ENCODE data around the gene ME2.
"Not testable (repeated sequence)": the region's sequence is repeated elsewhere in the genome, so short reads cannot be mapped to it uniquely, and the experiment has no call there.

ME2 gene

DNA sequence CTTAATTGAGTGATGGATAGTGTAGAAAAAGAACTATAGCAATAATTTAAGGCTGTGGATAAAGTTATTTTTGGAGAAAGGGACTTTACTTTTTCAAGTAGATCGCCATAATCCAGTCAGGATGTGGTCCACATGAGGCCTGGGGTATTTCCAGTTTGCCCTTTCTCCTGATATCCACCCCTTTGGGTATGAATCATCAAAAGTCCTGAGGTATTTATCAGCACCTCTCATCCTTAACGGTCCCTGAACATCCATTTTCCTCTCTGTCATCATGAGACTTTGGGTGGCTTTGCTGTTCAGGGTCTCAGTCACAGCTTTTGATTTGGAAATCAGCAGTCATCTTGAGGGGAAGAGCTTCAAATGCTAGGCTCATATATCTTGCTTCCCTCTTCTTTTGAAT lies 49.6 kb downstream of the ME2 start:
- DNase-seq, result no peak

DNA sequence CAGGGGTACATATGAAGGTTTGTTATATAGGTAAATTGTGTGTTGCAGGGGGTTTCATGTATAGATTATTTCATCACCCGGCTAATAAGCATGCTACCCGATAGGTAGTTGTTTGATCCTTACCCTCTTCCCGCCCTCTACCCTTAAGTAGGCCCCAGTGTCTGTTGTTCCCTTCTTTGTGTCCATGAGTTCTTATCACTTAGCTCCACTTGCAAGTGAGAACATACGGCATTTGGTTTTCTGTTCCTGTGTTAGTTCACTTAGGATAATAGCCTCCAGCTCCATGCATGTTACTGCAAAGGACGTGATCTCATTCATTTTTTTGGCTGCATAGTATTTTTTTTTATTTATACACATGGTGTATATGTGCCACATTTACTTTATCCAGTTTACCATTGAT lies 54.8 kb downstream of the ME2 start:
- no peak for DNase-seq

DNA sequence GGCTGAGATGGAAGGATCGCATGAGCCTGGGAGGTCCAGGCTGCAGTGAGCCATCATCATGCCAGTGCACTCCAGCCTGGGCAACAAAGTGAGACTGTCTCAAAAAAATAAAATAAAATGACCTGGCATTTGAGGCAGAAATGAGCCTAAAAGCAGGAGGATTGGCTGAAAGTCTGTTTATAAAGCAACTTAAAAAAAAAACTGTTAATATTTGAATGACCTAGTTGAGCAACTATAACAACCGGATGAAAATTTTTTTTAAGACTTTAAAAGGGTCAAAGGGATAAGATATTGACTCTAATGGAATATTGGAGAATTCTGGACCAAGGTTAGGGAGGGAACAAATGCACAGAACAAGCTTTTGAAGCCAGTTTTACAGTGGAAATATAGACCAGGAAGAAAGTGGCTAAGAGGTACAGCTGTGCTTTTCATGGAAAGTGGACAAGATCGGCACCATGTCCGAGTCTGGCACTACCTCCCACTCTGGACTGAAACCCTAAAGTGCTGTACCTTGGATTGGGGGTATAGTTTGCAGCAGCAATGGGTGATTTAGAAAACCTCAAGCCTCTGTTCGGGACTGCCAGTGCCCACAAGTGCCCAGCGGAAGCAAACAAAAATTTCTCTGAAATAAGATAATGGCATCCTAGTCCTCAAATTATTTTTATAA lies 55.8 kb downstream of the ME2 start:
- DNase-seq, result no peak

DNA sequence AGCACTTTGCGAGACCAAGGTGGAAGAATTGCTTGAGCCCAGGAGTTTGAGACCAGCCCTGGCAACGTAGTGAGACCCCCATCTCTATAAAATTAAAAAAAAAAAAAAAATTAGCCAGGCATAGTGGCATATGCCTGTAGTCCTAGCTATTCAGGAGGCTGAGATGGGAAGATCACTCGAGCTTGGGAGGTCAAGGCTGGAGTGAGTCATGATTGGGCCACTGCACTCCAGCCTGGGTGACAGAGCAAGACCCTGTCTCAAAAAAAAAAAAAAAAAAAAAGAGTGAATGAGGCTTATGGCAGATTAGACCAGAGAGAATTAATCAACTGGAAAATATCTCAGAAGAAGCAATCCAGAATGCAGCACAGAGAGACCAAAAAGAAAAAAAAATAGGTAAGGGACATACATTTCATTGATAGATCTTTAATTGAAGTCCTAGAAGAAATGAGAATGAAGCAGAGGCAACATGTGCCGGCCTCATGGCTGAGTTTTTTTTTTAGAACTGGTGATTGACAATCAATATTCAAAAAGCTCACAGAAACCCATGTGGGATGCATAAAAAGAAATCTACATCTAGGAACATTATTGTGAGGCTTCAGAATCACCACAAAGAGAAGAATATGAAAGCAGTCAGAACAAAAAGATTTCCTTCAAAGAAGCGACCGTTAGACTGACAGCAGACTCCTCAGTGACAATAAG lies 56.7 kb downstream of the ME2 start:
- no peak for DNase-seq

DNA sequence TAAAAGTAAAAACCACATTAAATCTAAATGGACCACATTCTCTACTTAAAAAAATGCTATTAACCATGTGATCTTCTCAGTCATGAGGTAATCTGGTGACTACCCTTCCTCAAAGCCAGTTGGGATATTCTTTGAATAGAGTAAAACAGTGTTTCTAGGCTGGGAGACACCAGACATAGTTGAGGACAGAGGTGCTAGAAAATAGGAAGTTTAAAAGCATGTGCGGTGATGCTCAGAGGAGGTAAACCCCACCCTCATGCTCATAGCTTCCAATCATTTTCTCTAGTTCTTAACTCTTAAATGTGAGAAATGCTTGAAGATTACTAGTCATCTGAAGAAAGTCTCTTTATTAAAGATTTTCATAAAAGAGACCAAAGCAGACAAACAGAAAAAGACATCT lies 58.3 kb downstream of the ME2 start:
- DNase-seq, result no peak

DNA sequence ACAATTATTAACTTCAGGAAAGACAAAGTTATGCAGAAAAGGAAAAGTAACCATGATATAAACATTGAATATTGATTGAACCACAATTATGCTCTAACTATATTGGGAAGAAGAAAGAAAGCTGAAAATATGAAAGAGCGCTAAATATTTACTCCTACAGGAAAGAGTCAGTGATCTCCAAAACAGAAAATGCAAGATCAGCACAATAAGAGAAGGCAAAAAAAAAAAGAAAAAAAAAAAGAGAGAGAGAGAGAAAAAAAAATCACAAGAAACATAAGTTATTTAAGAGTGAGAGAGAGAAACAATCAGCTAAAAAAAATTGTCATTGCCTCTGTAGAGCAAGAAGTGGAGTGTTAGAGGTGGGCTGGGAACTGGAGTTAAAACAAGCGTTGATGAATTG lies 60.0 kb downstream of the ME2 start:
- no peak for DNase-seq

DNA sequence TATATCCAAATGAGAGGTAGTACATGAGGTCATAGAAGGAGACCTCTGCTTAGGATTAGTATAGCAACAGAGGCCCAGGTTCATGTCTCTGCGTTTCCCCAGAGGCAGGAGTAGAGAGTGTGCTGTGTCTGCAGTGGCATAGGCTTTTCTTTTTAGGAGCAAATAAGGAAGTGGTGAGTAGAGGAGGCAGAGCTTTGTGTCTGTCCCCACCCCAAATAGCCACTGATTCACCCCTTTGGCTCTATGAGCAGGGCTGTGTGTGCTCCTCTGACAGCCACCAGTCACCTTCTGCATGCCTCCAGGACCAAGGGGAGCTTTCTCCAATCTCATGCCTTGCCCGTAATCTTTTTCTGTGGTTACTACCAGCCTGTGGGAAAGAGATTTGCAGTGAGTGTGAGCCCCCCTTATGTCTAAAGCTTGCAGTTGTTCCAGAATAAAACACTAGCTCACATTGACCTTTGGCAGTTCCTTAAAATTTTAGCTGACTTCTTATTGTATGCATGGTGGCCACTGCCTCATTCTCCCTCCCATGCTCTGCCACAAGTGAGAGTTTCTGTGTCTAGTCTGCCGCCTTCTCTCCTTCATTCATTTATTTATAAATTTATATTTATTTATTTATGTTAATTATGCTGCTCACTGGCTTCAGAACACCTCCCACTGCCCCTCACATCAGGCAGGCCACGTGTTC lies 65.5 kb downstream of the ME2 start:
- DNase-seq, result no peak

DNA sequence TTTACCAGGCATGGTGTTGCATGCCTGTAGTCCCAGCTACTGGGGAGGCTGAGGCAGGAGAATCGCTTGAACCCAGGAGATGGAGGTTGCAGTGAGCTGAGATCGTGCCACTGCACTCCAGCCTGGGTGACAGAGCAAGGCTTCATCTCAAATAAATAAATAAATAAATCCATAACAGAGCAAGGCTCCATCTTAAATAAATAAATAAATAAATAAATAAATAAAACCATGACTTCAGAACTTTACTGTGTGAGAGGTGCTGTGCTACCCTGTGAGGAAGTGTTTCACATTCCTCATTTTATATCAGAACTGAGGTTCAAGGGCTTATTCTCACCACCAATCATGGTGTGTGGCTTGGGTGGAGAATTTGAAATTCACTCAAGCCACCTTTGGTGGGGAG lies 67.0 kb downstream of the ME2 start:
- not testable (repeated sequence) for DNase-seq

DNA sequence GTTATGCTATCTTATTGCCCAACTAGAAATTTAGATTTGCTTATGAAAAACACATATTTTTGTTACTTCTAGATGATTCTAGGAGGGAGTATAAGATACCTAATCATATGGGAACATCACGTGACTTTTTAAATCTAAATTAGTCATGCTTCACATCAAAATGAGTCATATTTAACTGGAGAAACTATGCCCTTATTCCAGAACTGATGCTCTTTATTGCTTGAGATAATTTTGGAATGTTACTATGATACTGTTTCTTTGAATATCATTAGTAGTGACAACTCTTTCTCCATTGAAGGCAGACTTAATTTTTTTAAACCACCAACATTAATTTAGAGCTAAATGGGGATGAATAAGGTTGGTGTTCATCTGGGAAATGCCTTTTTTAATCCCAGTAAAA lies 69.0 kb downstream of the ME2 start:
- no peak for DNase-seq

DNA sequence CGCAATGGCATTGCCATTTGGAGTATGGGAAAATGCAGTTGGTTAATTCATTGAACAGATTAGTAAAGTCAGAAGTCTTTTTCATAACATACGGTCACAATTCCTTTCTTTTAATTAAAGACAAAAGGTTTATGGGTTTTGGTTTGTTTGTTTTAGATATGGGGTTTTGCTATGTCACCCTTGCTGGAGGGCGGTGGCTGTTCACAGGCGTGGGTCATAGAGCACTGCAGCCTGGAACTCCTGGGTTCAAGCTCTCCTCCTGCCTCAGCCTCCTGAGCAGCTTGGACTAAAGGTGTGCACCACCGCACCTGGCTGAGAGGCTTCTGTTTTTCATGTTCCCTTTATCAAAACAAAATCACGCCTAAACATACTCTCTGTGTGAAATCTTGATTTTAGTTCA lies 70.3 kb downstream of the ME2 start:
- DNase-seq, result no peak

DNA sequence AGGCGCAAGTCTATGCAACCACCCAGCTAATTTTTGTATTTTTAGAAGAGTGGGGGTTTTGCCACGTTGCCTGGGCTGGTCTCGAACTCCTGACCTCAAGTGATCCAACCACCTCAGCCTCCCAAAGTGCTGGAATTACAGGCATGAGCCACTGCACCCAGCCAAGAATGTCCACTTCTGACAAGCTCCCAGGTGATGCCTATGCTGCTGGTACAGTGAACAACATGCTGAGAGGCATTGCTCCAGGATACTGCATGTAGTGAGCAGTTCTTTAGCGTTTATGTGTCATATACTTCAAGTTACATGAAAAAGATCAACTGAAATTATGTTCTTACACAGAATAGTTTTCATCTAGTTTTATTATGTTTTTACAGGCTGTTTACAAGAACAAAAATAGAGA lies 71.7 kb downstream of the ME2 start:
- DNase-seq, result no peak

DNA sequence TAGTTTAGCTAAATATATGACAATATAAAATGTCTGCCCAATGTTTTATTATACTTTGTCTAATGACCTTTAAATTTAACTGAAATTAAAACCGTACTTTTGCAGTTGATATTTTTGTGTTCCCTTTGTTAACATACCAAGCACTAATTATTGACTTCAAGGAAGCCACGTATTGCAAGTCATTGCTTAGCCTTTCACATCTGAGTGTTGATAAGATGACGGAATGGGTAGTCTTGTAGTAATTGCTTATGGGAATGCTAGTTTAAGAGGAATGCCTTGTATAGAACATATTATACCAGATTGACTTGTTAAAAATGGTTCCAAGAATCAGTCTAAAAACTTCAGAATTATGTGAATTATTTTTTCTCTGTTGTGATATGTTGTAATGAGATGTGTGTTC lies 74.9 kb downstream of the ME2 start:
- no peak for DNase-seq

DNA sequence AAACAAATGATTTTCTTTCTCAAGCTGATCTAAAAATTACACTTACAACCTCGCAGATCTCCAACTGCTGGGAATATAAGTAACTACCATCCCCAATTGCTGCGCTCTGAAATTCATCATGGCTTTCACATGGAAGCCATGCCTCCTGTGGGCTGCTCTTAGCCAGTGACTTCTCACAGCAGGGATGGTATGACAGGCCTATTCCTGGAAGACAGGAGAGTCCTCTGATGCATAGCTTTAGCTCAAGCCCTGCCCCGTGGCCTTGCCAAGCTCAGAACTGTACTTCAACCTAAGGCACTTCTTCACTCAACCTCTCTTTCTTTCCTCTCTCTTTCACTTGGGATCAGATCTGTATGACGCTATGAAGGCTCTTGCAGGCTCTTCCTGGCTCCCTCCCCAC lies 76.3 kb downstream of the ME2 start:
- no peak for DNase-seq

DNA sequence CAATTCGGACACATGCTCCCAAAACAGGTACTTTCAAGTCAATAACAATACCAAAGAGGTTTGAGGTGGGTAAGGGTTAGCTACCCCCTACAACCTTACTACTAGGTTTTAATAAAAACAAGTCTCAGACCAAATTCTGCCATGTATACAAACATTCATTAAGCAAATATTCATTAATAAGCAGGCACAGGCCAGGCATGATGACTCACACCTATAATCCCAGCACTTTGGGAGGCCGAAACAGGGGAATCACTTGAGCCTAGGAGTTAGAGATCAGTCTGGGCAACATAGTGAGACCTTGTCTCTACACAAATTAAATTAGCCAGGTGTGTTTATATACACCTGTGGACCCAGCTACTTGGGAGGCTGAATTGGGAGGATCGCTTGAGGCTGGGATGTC lies 77.2 kb downstream of the ME2 start:
- no peak for DNase-seq

DNA sequence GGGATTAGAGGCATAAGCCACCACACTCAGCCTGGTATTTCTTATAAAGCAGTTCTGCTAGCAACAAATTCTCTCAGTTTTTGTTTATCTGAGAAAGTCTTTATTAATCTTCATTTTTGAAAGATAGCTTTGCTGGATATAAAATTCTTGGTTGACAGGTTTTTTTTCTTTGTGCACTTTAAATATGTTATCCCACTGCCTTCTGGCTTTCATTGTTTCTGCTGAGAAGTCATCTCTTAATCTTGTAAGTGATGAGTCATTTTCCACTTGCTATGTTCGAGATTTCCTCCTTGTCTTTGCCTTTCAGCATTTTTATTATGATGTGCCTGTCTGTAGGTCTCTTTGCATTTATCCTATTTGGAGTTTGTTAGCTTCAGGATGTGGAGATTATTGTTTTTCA lies 83.1 kb downstream of the ME2 start:
- DNase-seq, result no peak

DNA sequence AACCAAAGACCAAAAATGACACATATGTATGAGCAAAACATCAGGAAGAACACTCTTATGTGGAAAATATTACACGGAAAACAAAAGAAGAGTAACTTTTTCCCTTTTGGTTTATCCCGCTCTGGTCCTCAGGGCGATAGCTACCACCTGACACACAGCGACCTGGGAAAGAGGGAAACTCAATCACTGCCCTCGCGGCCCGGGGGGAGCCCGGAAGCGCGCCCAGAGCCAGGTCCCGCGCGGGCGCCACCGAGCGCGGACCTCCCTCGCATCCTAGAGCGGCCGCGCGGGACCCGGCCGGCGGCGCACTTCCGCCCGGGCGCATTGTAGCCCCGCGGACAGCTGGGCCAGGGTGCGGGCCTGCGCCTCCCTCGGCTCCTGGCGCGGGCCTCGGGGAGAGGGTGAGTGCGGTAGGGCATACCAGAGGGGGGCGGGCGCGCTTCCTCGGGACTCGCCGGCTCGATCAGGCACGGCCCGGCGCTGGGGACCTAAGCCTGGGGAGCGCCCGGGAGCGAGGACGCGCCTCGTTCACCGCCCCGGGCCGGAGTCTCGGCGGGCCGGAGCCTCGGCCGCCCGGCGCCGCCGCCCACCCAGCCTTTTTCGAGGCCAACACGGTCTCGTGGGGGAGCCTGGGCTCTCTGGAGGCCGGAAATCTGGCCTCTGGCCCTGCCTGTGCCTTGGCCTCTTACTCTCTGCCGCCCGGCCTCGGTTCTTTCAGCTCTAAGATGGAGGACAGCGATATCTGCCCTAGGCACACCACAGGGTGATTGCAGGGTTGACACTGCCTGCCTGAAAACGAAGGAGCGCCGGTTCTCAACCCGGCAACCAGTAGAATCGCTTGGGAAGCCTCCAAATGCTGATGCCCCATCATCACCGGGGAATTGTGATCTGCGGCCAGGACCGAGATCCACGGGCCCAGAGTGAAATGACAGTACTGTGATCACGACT lies 89.1 kb downstream of the ME2 start, which contains the start of gene ELAC1:
TSS of gene ELAC1 (plus strand) at position 327 of the 948 bp plus-strand sequence. CDS start 6,365 bp downstream, outside the sequence.
- peak; percentile 62 for DNase-seq

DNA sequence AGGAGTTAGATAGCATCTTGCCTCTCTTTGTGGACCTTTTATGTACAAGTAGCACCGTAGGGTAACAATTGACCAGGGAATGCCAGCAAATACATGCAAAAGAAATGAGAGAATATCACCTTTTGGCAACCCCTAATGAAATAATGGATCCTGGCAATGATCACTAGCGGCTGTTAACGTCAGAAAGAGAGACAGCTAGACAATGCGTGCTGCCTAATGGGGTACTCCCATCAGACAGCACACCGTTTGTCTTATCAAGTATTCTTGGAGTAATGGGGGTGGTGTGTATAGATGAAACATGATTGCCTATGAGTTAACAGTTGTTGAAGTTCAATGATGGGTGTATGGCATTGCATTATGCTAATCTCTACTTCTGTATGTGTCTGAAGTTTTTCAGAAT lies 90.5 kb downstream of the ME2 start:
- no peak for DNase-seq

DNA sequence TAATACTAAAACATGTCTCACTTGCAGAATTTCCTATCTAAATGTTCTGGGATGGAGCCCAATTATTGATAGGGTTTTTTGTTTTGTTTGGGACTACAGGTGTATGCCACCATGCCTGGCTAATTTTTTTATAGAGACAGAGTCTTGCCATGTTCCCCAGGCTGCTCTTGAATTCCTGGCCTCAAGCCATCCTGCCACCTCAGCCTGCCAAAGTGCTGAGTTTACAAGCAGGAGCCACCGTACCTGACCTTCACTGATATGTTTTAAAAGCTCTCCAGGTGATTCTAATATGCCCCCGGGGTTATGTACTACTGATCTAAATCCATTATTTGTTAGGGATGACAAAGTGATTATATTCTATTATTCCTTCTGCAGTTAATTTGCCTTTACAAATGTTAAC lies 91.1 kb downstream of the ME2 start:
- DNase-seq, result peak; percentile 9

DNA sequence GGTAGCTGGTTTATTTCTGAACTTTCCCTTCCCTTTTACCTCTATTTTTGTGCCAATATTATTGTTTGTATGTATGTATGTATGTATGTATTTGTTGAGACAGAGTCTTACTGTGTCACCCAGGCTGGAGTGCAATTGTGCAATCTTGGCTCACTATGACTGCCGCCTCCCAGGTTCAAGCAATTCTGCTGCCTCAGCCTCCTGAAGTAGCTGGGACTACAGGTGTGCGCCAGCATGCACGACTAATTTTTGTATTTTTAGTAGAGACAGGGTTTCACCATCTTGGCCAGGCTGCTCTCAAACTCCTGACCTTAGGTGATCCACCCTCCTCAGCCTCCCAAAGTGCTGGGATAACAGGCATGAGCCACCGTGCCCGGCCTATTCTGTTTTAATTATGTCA lies 93.5 kb downstream of the ME2 start:
- not testable (repeated sequence) for DNase-seq

DNA sequence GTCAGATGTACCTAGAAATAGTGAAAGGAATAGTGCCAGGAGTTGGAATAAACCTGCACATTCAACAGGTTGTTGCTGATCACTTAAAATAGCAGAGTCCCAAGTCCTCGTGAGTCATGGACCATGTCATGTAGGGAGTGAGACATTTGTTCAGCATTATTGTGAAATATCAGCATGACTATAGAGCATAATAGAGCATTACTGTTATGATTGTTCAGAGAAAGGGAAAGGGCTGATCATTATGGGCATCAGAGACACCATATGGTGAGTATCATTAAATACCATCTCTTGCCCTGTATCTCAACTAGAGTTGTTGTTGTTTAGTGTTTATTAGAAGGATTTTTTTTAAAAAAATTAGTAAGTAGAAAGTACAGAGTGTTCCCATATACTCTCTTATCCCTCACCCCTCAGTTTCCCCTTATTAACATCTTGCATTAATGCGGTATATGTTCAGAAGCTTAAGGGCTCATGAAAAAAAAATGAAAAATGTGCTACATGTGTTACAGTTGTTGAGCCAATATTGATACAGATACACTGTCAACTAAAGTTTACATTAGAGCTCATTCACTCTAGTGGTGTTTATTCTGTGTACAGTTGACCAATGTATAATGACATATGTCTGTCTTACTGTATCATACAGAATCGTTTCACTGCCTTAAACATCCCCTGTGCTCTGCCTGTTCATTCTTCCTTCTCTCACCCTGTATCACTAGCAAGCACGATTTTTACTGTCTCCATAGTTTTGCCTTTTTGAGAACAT lies 94.6 kb downstream of the ME2 start:
- no peak for DNase-seq

DNA sequence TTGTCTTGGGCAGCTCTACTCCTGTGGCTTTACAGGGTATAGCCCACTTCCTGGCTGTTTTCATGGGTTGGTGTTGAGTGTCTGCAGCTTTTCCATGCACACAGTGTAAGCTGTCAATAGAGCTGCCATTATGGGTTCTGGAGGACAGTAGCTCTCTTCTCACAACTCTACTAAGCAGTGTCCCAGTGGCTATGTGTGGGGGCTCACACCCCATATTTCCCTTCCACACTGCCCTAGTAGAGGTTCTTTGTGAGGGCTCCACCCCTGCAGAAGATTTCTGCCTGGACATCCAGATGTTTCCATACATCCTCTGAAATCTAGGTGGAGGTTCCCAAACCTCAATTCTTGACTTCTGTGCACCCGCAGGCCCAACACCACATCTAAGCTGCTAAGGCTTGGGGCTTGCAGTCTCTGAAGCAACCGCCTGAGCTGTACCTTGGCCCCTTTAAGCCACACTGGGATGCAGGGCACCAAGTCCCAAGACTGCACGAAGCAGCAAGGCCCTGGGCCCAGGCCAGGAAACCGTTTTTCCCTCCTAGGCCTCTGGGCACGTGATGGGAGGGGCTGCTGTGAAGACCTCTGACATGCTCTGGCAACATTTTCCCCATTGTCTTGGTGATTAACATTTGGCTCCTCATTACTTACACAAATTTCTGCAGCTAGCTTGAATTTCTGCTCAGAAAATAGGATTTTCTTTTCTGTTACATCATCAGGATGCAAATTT lies 98.3 kb downstream of the ME2 start:
- DNase-seq, result no peak

DNA sequence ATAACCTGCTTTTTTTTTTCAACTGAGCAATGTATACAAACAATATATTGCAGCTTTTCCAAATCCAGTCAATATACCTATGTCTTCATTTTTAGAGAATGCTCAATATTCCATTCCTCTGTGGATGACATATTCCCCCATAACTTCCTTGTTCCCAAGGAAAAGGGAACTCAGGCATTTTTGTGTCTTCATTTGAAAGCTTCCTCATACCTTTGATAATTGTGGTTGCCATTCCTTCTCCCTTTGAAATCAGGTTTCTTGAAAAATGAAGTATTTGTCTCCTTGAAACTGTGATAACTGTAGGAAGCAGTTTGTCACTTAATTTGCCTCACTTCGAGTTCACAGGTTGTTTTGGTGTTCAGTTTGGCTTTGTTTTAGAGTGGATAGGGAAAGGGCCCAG lies 102.5 kb downstream of the ME2 start:
- DNase-seq, result no peak

Measured in DMS 273 treated with DMSO at 0.1 percent for 48 hours (cell line).